Measurements from ENCODE around the gene TDRD7. TPM values are rescaled to one million over a fixed set of nuclear protein-coding genes. Genes with fewer than 3 reads are reported as not detected.

Gene TDRD7
- total RNA-seq, 4 donors from 2014 or later: 10.1 to 21.4 (median 18.6) TPM

DNA sequence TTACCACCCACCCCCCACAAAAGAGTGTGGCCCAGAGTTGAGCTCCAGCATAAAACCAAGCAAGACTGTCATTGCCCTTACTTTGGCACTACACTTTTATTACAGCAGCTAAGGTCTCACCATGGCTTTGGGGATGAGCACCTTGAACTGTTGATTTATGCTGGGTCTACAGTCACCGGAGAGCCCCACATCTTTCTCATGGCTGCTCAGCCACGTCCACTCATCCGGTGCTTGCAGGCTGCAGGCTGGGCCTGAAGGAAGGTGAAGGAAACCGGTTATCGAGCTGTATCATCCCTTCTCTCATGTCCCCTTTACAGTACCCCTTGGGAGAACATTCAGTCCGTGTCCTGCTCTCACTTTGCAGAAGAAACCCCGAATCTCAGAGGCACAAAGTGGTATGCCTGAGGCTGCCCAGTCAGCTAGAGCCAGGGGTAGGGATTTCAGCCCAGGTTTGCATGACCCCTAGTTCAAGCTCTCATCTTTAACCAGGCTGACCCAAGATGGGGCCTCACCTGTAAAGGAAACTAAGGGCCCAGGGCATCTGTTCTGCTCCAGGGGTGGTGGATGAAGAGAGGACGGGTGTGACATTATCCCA is 101.2 kb downstream of the TDRD7 start:
- peaks cover under 1 to 90% (median 8%) of the 10 kb centered on the region in 3 donors for H3K4me1 ChIP-seq
- H3K27me3 ChIP-seq: no peaks in the 10 kb centered on the region
- no peak overlapping the region for H3K4me3 ChIP-seq
- H3K27ac ChIP-seq: peak overlapping the region in 1 of 4 donors; percentile 7
- H3K36me3 ChIP-seq: peaks cover 0 to 6% of the 10 kb centered on the region in 2 donors
- TF ChIP-seq POLR2AphosphoS5 (IDR thresholded peaks at IDR 0.05): no peak
- no peak for TF ChIP-seq EP300 (IDR thresholded peaks at IDR 0.05)
- TF ChIP-seq, protein P1, sequence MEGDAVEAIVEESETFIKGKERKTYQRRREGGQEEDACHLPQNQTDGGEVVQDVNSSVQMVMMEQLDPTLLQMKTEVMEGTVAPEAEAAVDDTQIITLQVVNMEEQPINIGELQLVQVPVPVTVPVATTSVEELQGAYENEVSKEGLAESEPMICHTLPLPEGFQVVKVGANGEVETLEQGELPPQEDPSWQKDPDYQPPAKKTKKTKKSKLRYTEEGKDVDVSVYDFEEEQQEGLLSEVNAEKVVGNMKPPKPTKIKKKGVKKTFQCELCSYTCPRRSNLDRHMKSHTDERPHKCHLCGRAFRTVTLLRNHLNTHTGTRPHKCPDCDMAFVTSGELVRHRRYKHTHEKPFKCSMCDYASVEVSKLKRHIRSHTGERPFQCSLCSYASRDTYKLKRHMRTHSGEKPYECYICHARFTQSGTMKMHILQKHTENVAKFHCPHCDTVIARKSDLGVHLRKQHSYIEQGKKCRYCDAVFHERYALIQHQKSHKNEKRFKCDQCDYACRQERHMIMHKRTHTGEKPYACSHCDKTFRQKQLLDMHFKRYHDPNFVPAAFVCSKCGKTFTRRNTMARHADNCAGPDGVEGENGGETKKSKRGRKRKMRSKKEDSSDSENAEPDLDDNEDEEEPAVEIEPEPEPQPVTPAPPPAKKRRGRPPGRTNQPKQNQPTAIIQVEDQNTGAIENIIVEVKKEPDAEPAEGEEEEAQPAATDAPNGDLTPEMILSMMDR (IDR thresholded peaks at IDR 0.05): no peak
- no peak for TF ChIP-seq POLR2A (IDR thresholded peaks at IDR 0.05)
- WGBS, 2 donors (ENCODE audit: low coverage in 1 of 2): 50 to 100% methylated on average over 1 to 2 of the region's 8 CpGs
- no peak for ATAC-seq
- no peaks in the 10 kb centered on the region for H3K9me3 ChIP-seq

DNA sequence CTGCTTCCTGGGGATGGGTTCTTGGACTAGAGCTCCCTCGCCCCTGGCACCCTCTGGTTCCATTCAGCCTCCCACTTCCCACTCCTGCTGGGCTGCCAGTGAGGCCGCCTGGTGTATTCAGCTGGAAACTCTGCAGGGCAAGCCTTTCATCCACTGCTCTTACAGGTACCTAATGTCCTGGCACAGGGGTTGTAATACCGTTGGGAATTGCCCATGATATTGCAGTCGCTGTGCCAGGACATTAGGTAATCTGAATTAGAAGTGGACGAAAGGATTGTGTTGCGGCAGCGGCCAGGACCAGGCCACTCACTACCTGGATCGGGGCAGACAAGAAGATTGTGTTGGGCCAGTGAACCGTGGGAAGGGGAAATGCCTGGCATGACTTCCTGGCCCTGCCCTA is 102.6 kb downstream of the TDRD7 start:
- ATAC-seq: peak; percentile 8
- Histone ChIP-seq H3K27ac (peak overlapping the region in 2 of 4 donors; percentile 83 to 86), H3K36me3 (peaks cover 0 to 6% of the 10 kb centered on the region in 2 donors), H3K9me3 (no peaks in the 10 kb centered on the region), H3K27me3 (no peaks in the 10 kb centered on the region), H3K4me3 (no peak overlapping the region), H3K4me1 (peaks cover 10 to 90% (median 20%) of the 10 kb centered on the region in 3 donors)
- 80 to 92% methylated on average over 2 to 7 of the region's 9 CpGs for WGBS, 2 donors (ENCODE audit: low coverage in 1 of 2)
- TF ChIP-seq POLR2A (IDR thresholded peaks at IDR 0.05): no peak
- TF ChIP-seq, protein P1 (IDR thresholded peaks at IDR 0.05): no peak
- TF ChIP-seq POLR2AphosphoS5 (IDR thresholded peaks at IDR 0.05): no peak
- TF ChIP-seq EP300 (IDR thresholded peaks at IDR 0.05): no peak

DNA sequence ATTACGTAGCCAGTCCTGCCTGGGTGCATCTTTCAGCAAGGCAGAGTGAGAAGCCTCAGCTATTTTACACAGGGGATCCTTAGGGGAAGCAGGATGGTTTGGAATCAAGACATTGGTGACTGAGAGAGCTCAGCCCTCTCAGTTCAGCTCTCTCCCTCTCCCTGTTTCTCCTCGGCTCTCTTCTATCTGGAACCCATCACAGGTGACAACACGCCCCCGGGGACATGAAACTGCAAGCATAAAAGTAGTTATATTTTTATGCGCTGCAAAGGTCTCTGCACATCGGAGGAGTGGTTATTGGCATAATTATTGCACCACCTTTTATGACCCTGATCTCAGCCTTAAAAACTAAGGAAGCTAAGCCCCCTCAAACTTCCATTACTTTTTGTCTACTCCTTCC is 103.8 kb downstream of the TDRD7 start:
- ATAC-seq: no peak
- no peak for TF ChIP-seq POLR2A (IDR thresholded peaks at IDR 0.05)
- Histone ChIP-seq H3K36me3 (peaks cover 0 to 6% of the 10 kb centered on the region in 2 donors), H3K27ac (peak overlapping the region in 3 of 4 donors; percentile 83 to 86 (median 85)), H3K9me3 (no peaks in the 10 kb centered on the region), H3K27me3 (no peaks in the 10 kb centered on the region), H3K4me3 (no peak overlapping the region), H3K4me1 (peaks cover 18 to 90% (median 22%) of the 10 kb centered on the region in 3 donors)
- WGBS, 2 donors (ENCODE audit: low coverage in 1 of 2): 74 to 83% methylated on average over 4 to 5 of the region's 6 CpGs

DNA sequence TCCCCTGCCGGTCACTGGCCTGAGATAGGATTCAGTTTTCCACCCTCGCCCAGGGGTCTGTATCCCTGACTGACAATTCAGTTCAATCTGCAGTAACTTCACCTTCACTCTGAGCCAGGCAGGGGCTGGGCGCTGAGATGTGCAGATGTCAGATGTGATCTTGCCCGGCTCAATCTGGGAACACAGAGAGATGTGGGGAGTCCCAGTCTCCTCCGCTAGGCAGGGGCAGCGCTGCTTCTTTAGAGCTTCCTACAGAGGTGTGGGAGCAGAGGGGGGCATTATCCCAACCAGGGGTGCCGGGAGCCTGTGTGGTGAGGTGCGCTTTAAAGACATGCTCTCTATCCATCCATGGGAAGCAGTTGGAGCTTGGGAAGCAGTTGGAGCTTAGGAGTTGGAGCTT is 104.2 kb downstream of the TDRD7 start:
- TF ChIP-seq POLR2A (IDR thresholded peaks at IDR 0.05) (no peak), EP300 (IDR thresholded peaks at IDR 0.05) (no peak), POLR2AphosphoS5 (IDR thresholded peaks at IDR 0.05) (no peak)
- TF ChIP-seq, protein P1 (IDR thresholded peaks at IDR 0.05): no peak
- Histone ChIP-seq H3K27ac (peak overlapping the region in 3 of 4 donors; percentile 83 to 86 (median 85)), H3K27me3 (no peaks in the 10 kb centered on the region), H3K4me3 (no peak overlapping the region), H3K9me3 (no peaks in the 10 kb centered on the region), H3K36me3 (peaks cover 0 to 6% of the 10 kb centered on the region in 2 donors), H3K4me1 (peaks cover 22 to 90% (median 22%) of the 10 kb centered on the region in 3 donors)
- 95% methylated on average over 2 of the region's 8 CpGs; no CpG with 5 or more reads in 1 of the 2 donors for WGBS, 2 donors (ENCODE audit: low coverage in 1 of 2)
- no peak for ATAC-seq

DNA sequence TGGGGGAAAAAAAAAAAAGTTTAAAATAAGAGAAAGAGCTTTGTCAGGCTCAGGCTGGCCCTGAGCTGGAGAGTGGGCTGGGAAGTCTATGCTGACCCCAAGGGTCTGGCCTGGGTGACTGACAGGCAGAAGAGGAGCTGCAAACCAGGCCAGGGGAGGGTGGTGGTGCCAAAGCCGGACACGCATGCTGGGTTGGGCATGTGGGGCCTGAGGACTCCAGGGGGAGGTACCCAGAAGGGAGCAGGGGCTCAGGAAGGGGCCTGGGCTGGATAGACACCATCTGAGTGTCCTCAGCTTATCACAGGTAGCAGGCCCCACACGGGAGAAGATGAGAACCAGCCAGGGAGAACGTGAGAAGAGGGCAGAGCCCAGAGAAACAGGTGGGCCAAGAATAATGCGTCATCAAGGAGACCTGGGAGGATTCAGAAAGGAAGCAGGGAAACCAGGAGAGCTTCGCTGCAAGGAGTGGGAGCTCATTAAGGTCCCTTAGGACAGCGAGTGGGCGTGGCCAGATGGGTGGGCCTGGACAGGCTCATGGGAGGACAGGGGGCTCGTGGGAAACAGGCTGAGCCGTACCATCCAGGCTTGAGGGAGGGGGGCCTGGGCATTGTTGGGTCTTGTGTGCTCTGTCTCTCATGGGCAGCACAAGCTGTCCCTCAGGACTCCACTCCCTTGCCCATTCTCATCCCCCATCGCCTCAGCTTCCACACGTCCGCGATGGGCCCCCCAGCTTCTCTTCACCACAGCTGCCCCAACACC is 105.6 kb downstream of the TDRD7 start:
- no peak for ATAC-seq
- Histone ChIP-seq H3K9me3 (no peaks in the 10 kb centered on the region), H3K4me3 (no peak overlapping the region), H3K4me1 (peaks cover 25 to 95% (median 29%) of the 10 kb centered on the region in 3 donors), H3K27me3 (no peaks in the 10 kb centered on the region), H3K27ac (peak overlapping the region; percentile 76 to 86 (median 84)), H3K36me3 (no peaks in the 10 kb centered on the region)
- WGBS, 2 donors (ENCODE audit: low coverage in 1 of 2): 71 to 75% methylated on average over 7 to 11 of the region's 14 CpGs
- TF ChIP-seq, protein P1 (IDR thresholded peaks at IDR 0.05): no peak
- TF ChIP-seq POLR2A (IDR thresholded peaks at IDR 0.05) (no peak), POLR2AphosphoS5 (IDR thresholded peaks at IDR 0.05) (no peak), EP300 (IDR thresholded peaks at IDR 0.05) (no peak)
